ENCODE measurements around the gene ANKS1A. TPM values are rescaled to one million over a fixed set of nuclear protein-coding genes. Genes with fewer than 3 reads are reported as not detected.

The ANKS1A gene
- total RNA-seq, 2 donors from 2014 or later = 20.5 to 68.4 TPM

DNA sequence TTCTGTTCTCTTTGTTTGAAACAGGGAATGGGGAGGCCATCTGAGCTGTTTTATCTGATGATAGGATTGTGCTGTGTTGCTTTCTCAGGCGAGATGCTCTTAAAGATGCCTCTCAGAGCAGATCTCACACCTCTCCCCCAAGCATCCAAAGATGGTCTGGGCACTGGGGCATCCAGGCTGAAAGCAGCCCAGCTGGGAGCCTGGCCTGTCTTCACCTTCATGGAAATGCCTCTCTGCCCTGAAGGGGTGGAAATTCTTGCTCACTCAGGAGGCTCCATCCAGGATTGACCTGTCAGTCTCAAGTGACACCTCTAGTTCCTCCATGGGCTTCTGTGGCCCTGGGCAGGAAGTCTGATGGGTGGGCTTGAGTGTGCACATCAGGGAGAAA lies 165.7 kb downstream of the ANKS1A start:
- Histone ChIP-seq H3K9me3 (no peaks in the 10 kb centered on the region), H3K4me3 (no peak overlapping the region), H3K27me3 (replicated peaks; ENCODE audit: insufficient read depth) (no peaks in the 10 kb centered on the region), H3K4me1 (replicated peaks) (no peaks in the 10 kb centered on the region), H3K27ac (no peak overlapping the region), H3K36me3 (no peaks in the 10 kb centered on the region)
- no peak for TF ChIP-seq POLR2A (IDR thresholded peaks at IDR 0.05)
- TF ChIP-seq, protein P1, sequence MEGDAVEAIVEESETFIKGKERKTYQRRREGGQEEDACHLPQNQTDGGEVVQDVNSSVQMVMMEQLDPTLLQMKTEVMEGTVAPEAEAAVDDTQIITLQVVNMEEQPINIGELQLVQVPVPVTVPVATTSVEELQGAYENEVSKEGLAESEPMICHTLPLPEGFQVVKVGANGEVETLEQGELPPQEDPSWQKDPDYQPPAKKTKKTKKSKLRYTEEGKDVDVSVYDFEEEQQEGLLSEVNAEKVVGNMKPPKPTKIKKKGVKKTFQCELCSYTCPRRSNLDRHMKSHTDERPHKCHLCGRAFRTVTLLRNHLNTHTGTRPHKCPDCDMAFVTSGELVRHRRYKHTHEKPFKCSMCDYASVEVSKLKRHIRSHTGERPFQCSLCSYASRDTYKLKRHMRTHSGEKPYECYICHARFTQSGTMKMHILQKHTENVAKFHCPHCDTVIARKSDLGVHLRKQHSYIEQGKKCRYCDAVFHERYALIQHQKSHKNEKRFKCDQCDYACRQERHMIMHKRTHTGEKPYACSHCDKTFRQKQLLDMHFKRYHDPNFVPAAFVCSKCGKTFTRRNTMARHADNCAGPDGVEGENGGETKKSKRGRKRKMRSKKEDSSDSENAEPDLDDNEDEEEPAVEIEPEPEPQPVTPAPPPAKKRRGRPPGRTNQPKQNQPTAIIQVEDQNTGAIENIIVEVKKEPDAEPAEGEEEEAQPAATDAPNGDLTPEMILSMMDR (IDR thresholded peaks at IDR 0.05) = no peak
- intact Hi-C loops (cut with DNase I) = loop anchor here (5.0 kb wide), 1 partner anchor 37 kb away; no protein-coding TSS in a partner anchor
- no peak for DNase-seq (ENCODE audit: low spot score)
- 86% methylated on average over 1 of the region's 1 CpG for WGBS

DNA sequence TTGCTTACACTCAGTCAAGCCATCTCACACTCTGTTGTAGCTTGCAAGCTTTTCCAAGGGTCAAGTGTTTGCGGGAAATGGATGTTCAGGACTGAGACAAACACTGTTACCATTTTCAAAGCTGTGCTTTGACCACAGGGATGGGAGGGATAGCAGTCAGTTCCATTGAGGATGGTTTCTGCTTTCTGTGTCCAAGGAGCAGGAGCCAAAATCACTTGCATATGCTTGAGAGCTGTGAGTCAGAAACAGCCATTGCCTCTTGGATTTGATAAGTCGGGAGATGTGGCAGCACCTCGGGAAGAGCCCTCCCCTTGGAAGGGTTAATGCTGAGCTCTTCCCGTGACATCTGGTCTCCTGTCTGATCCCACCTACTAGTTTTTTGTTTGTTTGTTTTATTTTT lies 166.8 kb downstream of the ANKS1A start:
- TF ChIP-seq POLR2A (IDR thresholded peaks at IDR 0.05) (no peak), POLR2AphosphoS5 (IDR thresholded peaks at IDR 0.05) (no peak)
- TF ChIP-seq, protein P1 (IDR thresholded peaks at IDR 0.05) = no peak
- WGBS = 90% methylated on average over 4 of the region's 4 CpGs
- no peak for DNase-seq (ENCODE audit: low spot score)
- no peak overlapping the region for H3K27ac ChIP-seq
- no peak overlapping the region for H3K4me3 ChIP-seq
- H3K27me3 ChIP-seq (replicated peaks; ENCODE audit: insufficient read depth) = no peaks in the 10 kb centered on the region
- H3K4me1 ChIP-seq (replicated peaks) = no peaks in the 10 kb centered on the region
- no peaks in the 10 kb centered on the region for H3K36me3 ChIP-seq
- intact Hi-C loops (cut with DNase I) = loop anchor here (5.0 kb wide), 1 partner anchor 39 kb away; no protein-coding TSS in a partner anchor
- no peaks in the 10 kb centered on the region for H3K9me3 ChIP-seq

DNA sequence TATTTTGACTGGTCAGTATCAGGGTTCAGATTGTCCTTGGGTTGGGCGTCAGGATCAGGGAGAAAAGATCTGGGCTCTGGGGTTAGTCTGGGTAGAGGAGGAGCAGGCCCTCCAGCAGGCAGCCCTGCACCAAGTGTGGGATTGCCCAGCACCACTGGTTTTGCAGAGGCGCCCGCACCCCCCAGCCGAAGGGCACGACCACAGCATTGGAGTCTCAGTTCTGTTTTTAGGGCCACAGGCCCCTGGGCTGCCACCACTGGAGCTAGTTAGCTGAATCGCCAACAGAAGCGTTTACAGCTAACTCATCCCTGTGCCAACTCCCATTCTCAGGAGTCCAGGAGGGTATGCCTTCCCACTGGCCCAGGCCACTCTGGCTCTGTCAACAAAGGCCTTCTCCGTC lies 167.9 kb downstream of the ANKS1A start:
- H3K4me1 ChIP-seq (replicated peaks) = no peaks in the 10 kb centered on the region
- H3K36me3 ChIP-seq = no peaks in the 10 kb centered on the region
- DNase-seq (ENCODE audit: low spot score) = no peak
- H3K9me3 ChIP-seq = no peaks in the 10 kb centered on the region
- H3K4me3 ChIP-seq = no peak overlapping the region
- no peak overlapping the region for H3K27ac ChIP-seq
- TF ChIP-seq POLR2A (IDR thresholded peaks at IDR 0.05) (no peak), POLR2AphosphoS5 (IDR thresholded peaks at IDR 0.05) (no peak)
- TF ChIP-seq, protein P1 (IDR thresholded peaks at IDR 0.05) = no peak
- WGBS = 80% methylated on average over 8 of the region's 8 CpGs
- intact Hi-C loops (cut with DNase I) = loop anchor here (5.0 kb wide), 1 partner anchor 40 kb away; no protein-coding TSS in a partner anchor
- H3K27me3 ChIP-seq (replicated peaks; ENCODE audit: insufficient read depth) = no peaks in the 10 kb centered on the region

DNA sequence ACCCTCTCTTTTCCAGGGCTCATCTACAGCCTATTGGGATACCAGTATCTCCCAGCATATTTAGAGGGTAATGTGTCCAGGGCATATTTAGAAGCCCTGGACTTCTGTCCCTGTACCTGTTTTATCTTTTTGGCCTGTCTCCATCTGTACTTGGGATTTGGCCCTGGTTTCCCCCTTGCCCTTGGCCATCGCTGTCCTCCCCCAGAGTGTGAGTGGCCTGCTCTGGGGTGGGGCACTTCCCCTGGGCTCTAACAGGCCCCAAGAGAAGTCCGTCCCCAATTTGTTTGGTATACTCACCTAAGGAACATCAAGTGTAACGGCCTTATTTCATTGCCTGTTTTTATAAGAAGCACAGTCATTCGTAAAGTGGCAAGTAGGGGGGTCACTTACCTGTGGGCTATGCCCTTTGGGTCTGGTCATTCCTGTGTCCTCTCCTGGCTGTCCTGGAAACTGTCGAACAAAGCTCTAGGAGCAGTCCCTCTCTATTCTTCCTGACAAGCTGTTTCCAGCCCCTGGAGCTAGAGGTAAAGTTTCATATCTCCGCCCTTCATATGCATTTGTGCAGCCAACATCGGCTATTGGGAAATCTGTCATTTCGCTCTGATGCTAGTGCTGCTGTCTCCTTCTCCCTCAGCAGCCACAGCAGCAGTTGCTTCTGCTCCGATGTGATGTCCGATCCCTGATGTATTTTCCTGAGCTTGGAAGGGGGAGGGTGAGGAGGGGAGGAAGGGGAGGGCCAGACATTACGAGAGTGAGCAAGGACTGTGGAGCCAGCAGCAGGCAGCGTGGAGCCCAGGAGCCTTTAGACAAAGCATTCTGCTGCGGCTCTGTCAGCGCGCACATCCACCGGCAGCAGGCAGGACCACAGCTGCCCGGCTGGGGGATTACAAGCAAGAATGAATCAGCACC lies 168.6 kb downstream of the ANKS1A start:
- no peak for TF ChIP-seq POLR2AphosphoS5 (IDR thresholded peaks at IDR 0.05)
- TF ChIP-seq POLR2A (IDR thresholded peaks at IDR 0.05) = no peak
- TF ChIP-seq, protein P1 (IDR thresholded peaks at IDR 0.05) = no peak
- Histone ChIP-seq H3K27ac (no peak overlapping the region), H3K4me3 (no peak overlapping the region), H3K4me1 (replicated peaks) (no peaks in the 10 kb centered on the region), H3K36me3 (no peaks in the 10 kb centered on the region), H3K27me3 (replicated peaks; ENCODE audit: insufficient read depth) (no peaks in the 10 kb centered on the region), H3K9me3 (no peaks in the 10 kb centered on the region)
- DNase-seq (ENCODE audit: low spot score) = no peak
- intact Hi-C loops (cut with DNase I) = loop anchor here (5.0 kb wide), 1 partner anchor 40 kb away; no protein-coding TSS in a partner anchor
- WGBS = 73% methylated on average over 17 of the region's 17 CpGs

DNA sequence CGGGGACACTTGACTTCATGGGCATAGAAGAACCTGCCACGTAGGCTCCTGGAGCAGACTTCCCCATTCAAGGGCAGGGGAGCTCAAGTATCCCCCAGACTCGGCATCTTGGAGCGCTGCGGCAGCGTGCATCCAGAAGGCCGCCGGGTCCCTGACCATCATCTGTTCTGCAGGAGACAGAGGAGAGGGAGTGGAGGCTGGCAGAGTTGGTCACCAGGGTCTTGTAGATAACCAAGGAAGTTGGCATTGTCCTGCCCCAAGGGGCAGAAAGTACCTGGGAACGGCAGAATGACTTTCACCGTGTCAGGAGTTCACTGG lies 169.3 kb downstream of the ANKS1A start:
- TF ChIP-seq POLR2A (IDR thresholded peaks at IDR 0.05) = no peak
- TF ChIP-seq, protein P1 (IDR thresholded peaks at IDR 0.05) = no peak
- TF ChIP-seq POLR2AphosphoS5 (IDR thresholded peaks at IDR 0.05) = no peak
- Histone ChIP-seq H3K4me3 (no peak overlapping the region), H3K27ac (no peak overlapping the region), H3K9me3 (no peaks in the 10 kb centered on the region), H3K27me3 (replicated peaks; ENCODE audit: insufficient read depth) (no peaks in the 10 kb centered on the region), H3K4me1 (replicated peaks) (no peaks in the 10 kb centered on the region), H3K36me3 (no peaks in the 10 kb centered on the region)
- no peak for DNase-seq (ENCODE audit: low spot score)
- intact Hi-C loops (cut with DNase I) = loop anchor here (5.0 kb wide), 1 partner anchor 41 kb away; no protein-coding TSS in a partner anchor
- 74% methylated on average over 5 of the region's 10 CpGs for WGBS
